ENCODE results near the gene PLEKHG5. TPM values are rescaled to one million over a fixed set of nuclear protein-coding genes. Genes with fewer than 3 reads are reported as not detected.
A peak's percentile ranks its signal among the peaks of the same experiment; 100 is the strongest.

Gene PLEKHG5, protein sequence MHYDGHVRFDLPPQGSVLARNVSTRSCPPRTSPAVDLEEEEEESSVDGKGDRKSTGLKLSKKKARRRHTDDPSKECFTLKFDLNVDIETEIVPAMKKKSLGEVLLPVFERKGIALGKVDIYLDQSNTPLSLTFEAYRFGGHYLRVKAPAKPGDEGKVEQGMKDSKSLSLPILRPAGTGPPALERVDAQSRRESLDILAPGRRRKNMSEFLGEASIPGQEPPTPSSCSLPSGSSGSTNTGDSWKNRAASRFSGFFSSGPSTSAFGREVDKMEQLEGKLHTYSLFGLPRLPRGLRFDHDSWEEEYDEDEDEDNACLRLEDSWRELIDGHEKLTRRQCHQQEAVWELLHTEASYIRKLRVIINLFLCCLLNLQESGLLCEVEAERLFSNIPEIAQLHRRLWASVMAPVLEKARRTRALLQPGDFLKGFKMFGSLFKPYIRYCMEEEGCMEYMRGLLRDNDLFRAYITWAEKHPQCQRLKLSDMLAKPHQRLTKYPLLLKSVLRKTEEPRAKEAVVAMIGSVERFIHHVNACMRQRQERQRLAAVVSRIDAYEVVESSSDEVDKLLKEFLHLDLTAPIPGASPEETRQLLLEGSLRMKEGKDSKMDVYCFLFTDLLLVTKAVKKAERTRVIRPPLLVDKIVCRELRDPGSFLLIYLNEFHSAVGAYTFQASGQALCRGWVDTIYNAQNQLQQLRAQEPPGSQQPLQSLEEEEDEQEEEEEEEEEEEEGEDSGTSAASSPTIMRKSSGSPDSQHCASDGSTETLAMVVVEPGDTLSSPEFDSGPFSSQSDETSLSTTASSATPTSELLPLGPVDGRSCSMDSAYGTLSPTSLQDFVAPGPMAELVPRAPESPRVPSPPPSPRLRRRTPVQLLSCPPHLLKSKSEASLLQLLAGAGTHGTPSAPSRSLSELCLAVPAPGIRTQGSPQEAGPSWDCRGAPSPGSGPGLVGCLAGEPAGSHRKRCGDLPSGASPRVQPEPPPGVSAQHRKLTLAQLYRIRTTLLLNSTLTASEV
- 10 to 100 TPM in 8 of 9 donors, 1 to 10 TPM in 1; 4.1 to 29.2 (median 17.0) TPM for total RNA-seq
- 10 to 100 TPM in 2 of 3 donors, 1 to 10 TPM in 1; 2.0 to 96.3 (median 23.0) TPM for polyA plus RNA-seq
- long read RNA-seq, donor 1, result 0 reads
- long read RNA-seq, donor 2, result 0 reads
- long read RNA-seq, donor 3, result 0 reads
- long read RNA-seq, donor 4, partial matches to known transcripts, result 1 of 2 reads
- long read RNA-seq, donor 4, other reads (novel, unspliced or antisense), result 1 of 2 reads
- long read RNA-seq, donor 5, transcript PLEKHG5-208 (22 exons, 3,697 nt), result major isoform, 12 of 39 reads
- long read RNA-seq, donor 5, partial matches to known transcripts, result 6 of 39 reads
- long read RNA-seq, donor 5, other reads (novel, unspliced or antisense), result 15 of 39 reads
- long read RNA-seq, donor 6, partial matches to known transcripts, result 3 of 3 reads
- long read RNA-seq, donor 6, other reads (novel, unspliced or antisense), result 0 of 3 reads
- long read RNA-seq, donor 7, result 0 reads
- long read RNA-seq, donor 8, result 0 reads
- long read RNA-seq, donor 9, result 0 reads
- long read RNA-seq, donor 10, result 0 reads

DNA sequence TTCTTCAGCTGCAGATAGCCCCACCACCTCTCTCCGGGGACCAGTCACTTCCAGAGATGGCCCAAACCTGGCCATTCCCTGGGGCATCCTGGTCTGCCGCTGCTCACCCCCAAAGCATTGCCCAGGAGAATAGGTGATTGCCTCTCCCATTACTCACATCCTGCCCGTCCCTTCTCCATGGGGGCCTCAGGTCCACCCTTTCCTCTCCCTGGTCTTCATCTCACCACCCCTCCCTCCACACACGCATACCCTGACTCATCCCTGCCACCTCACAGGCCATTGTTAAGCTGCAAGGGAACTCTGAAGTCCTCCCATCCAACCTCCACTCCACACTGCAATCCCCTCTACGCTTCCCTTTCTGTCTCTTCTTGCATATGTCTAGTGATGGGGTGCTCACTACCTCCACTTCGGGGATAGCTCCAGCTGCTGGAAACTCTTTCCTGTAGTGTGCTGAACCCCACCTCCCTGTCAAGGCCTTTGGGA lies at the start of gene PLEKHG5:
TSS of gene PLEKHG5 (minus strand) at position 188 of the 483 bp plus-strand sequence. CDS start 14,096 bp downstream, outside the sequence.
- H3K27ac ChIP-seq, result peak within 1 kb of the TSS in 4 of 5 donors; percentile 56 to 81 (median 76)
- peak in 2 of 7 donors; percentile 36 to 67 for DNase-seq
- intact Hi-C loops (cut with DNase I), result no loop called here
- H3K27me3 ChIP-seq, result no peaks in the 10 kb centered on the region
- no peaks in the 10 kb centered on the region for H3K9me3 ChIP-seq (replicated peaks in 1 of 3)
- H3K36me3 ChIP-seq (replicated peaks in 1 of 2), result no peaks in the 10 kb centered on the region
- WGBS, 4 donors, result 45 to 57% (median 48%) methylated on average over 5 to 6 of the region's 6 CpGs
- H3K4me1 ChIP-seq (replicated peaks in 1 of 2), result peaks cover 22 to 47% of the 10 kb centered on the region in 2 donors
- TF ChIP-seq, protein P1, sequence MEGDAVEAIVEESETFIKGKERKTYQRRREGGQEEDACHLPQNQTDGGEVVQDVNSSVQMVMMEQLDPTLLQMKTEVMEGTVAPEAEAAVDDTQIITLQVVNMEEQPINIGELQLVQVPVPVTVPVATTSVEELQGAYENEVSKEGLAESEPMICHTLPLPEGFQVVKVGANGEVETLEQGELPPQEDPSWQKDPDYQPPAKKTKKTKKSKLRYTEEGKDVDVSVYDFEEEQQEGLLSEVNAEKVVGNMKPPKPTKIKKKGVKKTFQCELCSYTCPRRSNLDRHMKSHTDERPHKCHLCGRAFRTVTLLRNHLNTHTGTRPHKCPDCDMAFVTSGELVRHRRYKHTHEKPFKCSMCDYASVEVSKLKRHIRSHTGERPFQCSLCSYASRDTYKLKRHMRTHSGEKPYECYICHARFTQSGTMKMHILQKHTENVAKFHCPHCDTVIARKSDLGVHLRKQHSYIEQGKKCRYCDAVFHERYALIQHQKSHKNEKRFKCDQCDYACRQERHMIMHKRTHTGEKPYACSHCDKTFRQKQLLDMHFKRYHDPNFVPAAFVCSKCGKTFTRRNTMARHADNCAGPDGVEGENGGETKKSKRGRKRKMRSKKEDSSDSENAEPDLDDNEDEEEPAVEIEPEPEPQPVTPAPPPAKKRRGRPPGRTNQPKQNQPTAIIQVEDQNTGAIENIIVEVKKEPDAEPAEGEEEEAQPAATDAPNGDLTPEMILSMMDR (IDR thresholded peaks at IDR 0.05), result no peak
- TF ChIP-seq POLR2A (IDR thresholded peaks at IDR 0.05), result no peak
- peak within 1 kb of the TSS; percentile 10 to 86 (median 67) for H3K4me3 ChIP-seq

DNA sequence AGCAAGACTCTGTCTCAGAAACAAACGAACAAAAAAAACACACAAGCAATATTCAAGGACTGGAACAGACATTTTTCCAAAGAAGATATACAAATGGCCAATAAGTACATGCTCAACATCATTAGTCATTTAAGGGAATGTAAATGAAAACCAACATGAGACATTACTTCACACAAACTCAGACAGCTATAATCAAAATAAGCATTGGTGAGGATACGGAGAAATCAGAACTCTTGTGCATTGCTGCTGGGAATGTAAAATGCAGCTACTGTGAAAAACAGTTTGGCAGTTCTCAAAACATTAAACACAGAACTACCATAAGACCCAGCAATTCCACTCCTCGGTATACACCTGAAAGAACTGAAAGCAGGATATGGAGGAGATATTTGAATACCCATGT lies 47.5 kb upstream of the PLEKHG5 start:
- Histone ChIP-seq H3K27me3 (no peaks in the 10 kb centered on the region), H3K4me1 (replicated peaks in 1 of 2) (peaks cover 5 to 21% of the 10 kb centered on the region in 2 donors), H3K9me3 (replicated peaks in 1 of 3) (no peaks in the 10 kb centered on the region), H3K36me3 (replicated peaks in 1 of 2) (peaks cover 0 to 23% of the 10 kb centered on the region in 2 donors), H3K4me3 (no peak overlapping the region), H3K27ac (no peak overlapping the region)
- 48 to 51% (median 49%) methylated on average over 3 of the region's 3 CpGs for WGBS, 4 donors
- no peak for TF ChIP-seq POLR2A (IDR thresholded peaks at IDR 0.05)
- intact Hi-C loops (cut with DNase I), result no loop called here
- no peak for DNase-seq

DNA sequence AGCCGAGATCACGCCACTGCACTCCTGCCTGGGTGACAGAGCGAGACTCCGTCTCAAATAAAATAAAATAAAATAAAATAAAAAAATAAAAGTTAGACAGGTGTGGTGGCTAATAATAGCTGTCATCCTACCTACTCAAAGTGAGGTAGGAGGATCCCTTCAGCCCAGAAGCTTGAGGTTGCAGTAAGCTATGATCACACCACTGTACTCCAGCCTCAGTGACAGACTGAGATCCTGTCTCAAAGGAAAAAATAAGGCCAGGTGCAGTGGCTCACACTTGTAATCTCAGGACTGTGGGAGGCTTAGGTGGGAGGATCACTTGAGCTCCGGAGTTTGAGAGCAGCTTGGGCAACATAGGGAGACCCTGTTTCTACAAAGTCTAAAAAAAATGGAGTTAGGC lies 44.8 kb upstream of the PLEKHG5 start:
- intact Hi-C loops (cut with DNase I), result no loop called here
- 77 to 95% (median 87%) methylated on average over 4 to 5 of the region's 5 CpGs for WGBS, 4 donors

More for the DNA sequence above, 44.8 kb upstream of the PLEKHG5 start:
- Histone ChIP-seq H3K9me3 (replicated peaks in 1 of 3) (no peaks in the 10 kb centered on the region), H3K27ac (no peak overlapping the region), H3K36me3 (replicated peaks in 1 of 2) (peaks cover 0 to 30% of the 10 kb centered on the region in 2 donors), H3K27me3 (no peaks in the 10 kb centered on the region), H3K4me3 (no peak overlapping the region), H3K4me1 (replicated peaks in 1 of 2) (peaks cover 9 to 21% of the 10 kb centered on the region in 2 donors)
- DNase-seq, result no peak
- TF ChIP-seq POLR2A (IDR thresholded peaks at IDR 0.05), result no peak
- TF ChIP-seq, protein P1 (IDR thresholded peaks at IDR 0.05), result no peak

Measured in adrenal gland (tissue), 19 donors.